ENCODE results near the gene PNPLA1. TPM values are rescaled to one million over a fixed set of nuclear protein-coding genes. Genes with fewer than 3 reads are reported as not detected.

Gene PNPLA1
- total RNA-seq, 1 experiment from 2014 or later = 0.17 TPM

GRCh38 chr6:36280467-36280866 lies 10.6 kb downstream of the PNPLA1 start:
- intact Hi-C loops (cut with micrococcal nuclease; ENCODE audit: unreplicated experiment) = no loop called here
- Histone ChIP-seq H4K20me1 (ENCODE audit: insufficient read depth) (no peaks in the 10 kb centered on the region), H3K9me2 (ENCODE audit: insufficient read depth) (no peaks in the 10 kb centered on the region), H3K4me2 (no peak overlapping the region), H3K36me3 (ENCODE audit: low read depth) (no peaks in the 10 kb centered on the region), H3K27ac (no peak overlapping the region), H3K4me3 (no peak overlapping the region), H2AFZ (no peak overlapping the region), H3F3A (ENCODE audit: insufficient read depth, low read depth) (no peaks in the 10 kb centered on the region), H3K27me3 (ENCODE audit: insufficient read depth, low read depth) (no peaks in the 10 kb centered on the region), H3K9me3 (ENCODE audit: insufficient read depth, low read depth) (no peaks in the 10 kb centered on the region), H3K79me2 (ENCODE audit: low read depth) (no peaks in the 10 kb centered on the region), H3K4me1 (replicated peaks; ENCODE audit: insufficient read depth) (peaks cover under 1% of the 10 kb centered on the region; the same call in 1 of the 2 replicates)
- ChIA-PET CTCF (interaction anchor here (0.6 kb wide), 1 partner anchor 320 kb away, joined by 10 read pairs; no protein-coding TSS in a partner anchor), POLR2A (ENCODE audit: unreplicated experiment) (no interaction called here)
- TF ChIP-seq EZH2 (IDR thresholded peaks at IDR 0.05; ENCODE audit: low read depth) (no peak), CTCF (conservative IDR thresholded peaks at IDR 0.05) (no peak)
- DNase-seq = no peak
- BruUV-seq (replicated peaks) = no TSS peak

GRCh38 chr6:36280983-36281382 lies 11.1 kb downstream of the PNPLA1 start:
- Histone ChIP-seq H3K27ac (no peak overlapping the region), H2AFZ (no peak overlapping the region), H3K9me2 (ENCODE audit: insufficient read depth) (no peaks in the 10 kb centered on the region), H3K4me1 (replicated peaks; ENCODE audit: insufficient read depth) (peaks cover 6% of the 10 kb centered on the region), H3K27me3 (ENCODE audit: insufficient read depth, low read depth) (no peaks in the 10 kb centered on the region), H4K20me1 (ENCODE audit: insufficient read depth) (no peaks in the 10 kb centered on the region), H3K36me3 (ENCODE audit: low read depth) (no peaks in the 10 kb centered on the region), H3K9me3 (ENCODE audit: insufficient read depth, low read depth) (no peaks in the 10 kb centered on the region), H3K4me2 (no peak overlapping the region), H3K4me3 (no peak overlapping the region), H3K79me2 (ENCODE audit: low read depth) (no peaks in the 10 kb centered on the region), H3F3A (ENCODE audit: insufficient read depth, low read depth) (no peaks in the 10 kb centered on the region)
- TF ChIP-seq EZH2 (IDR thresholded peaks at IDR 0.05; ENCODE audit: low read depth) (no peak), CTCF (conservative IDR thresholded peaks at IDR 0.05) (no peak)
- intact Hi-C loops (cut with micrococcal nuclease; ENCODE audit: unreplicated experiment) = no loop called here
- ChIA-PET CTCF (no interaction called here), POLR2A (ENCODE audit: unreplicated experiment) (no interaction called here)
- DNase-seq = no peak
- no TSS peak for BruUV-seq (replicated peaks)

- H3F3A ChIP-seq (ENCODE audit: insufficient read depth, low read depth) = peaks cover 10% of the 10 kb centered on the region
- H3K27ac ChIP-seq = no peak overlapping the region
- no peaks in the 10 kb centered on the region for H3K79me2 ChIP-seq (ENCODE audit: low read depth)
- no peak overlapping the region for H3K4me2 ChIP-seq
- H3K4me1 ChIP-seq (replicated peaks; ENCODE audit: insufficient read depth) = peaks cover 29% of the 10 kb centered on the region
- intact Hi-C loops (cut with micrococcal nuclease; ENCODE audit: unreplicated experiment) = no loop called here
- no peaks in the 10 kb centered on the region for H4K20me1 ChIP-seq (ENCODE audit: insufficient read depth)
- H3K27me3 ChIP-seq (ENCODE audit: insufficient read depth, low read depth) = no peaks in the 10 kb centered on the region
- no peaks in the 10 kb centered on the region for H3K36me3 ChIP-seq (ENCODE audit: low read depth)
- CTCF ChIA-PET = no interaction called here
- DNase-seq = no peak
- H2AFZ ChIP-seq = no peak overlapping the region
- H3K9me2 ChIP-seq (ENCODE audit: insufficient read depth) = no peaks in the 10 kb centered on the region
- no peak overlapping the region for H3K4me3 ChIP-seq
- POLR2A ChIA-PET (ENCODE audit: unreplicated experiment) = no interaction called here
- no TSS peak for BruUV-seq (replicated peaks)
- TF ChIP-seq EZH2 (IDR thresholded peaks at IDR 0.05; ENCODE audit: low read depth) (no peak), CTCF (conservative IDR thresholded peaks at IDR 0.05) (no peak)
- H3K9me3 ChIP-seq (ENCODE audit: insufficient read depth, low read depth) = no peaks in the 10 kb centered on the region
Observed at GRCh38 chr6:36283608-36284007, 13.7 kb downstream of the PNPLA1 start.
